Endometrial microvascular endothelial cells (primary cell): Measurements from ENCODE around the gene G6PC1. TPM values are rescaled to one million over a fixed set of nuclear protein-coding genes. Genes with fewer than 3 reads are reported as not detected.
"Not testable (repeated sequence)": the region's sequence is repeated elsewhere in the genome, so short reads cannot be mapped to it uniquely, and the experiment has no call there.

Experiments used
- in situ Hi-C: cut with HindIII; loops from 2 replicates; pipeline ENCODE4 v1.10.0; 2017; ENCODE audit warnings: low sequenced_read_pairs, low pct_unique_long_range_greater_than_20kb; ENCODE audit errors: inconsistent ontology term
- total RNA-seq: library from RNA; depleted of rRNA; stranded (reverse); fragments of >200 nt; gene quantifications from one replicate; pipeline ENCODE4 v1.2.3, GENCODE V29; 2015; ENCODE audit errors: inconsistent ontology term

The G6PC1 gene
- total RNA-seq, 1 donor from 2014 or later = not detected

DNA sequence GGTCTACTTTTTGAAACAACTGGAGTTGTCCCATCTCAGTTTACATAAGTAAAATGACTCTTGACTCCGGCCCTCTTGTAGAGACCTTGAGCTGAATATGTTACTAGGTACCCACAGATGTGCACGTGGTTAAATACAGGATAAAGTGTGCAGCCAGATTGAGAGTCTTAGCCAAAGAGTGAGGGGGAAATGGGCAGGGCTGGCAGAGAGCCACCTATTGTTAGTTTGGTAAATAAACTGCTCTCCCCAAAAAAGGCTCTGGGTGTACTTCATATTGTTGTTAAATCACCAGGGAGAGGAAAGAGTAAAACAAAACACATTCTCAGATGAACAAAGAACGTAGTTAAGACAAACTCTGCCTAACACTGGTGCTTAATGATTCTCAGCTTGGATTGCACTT is 20.3 kb downstream of the G6PC1 start:
- in situ Hi-C loops = no loop called here

GRCh38 chr17:42922294-42922693 is 21.7 kb downstream of the G6PC1 start:
- in situ Hi-C loops = no loop called here

DNA sequence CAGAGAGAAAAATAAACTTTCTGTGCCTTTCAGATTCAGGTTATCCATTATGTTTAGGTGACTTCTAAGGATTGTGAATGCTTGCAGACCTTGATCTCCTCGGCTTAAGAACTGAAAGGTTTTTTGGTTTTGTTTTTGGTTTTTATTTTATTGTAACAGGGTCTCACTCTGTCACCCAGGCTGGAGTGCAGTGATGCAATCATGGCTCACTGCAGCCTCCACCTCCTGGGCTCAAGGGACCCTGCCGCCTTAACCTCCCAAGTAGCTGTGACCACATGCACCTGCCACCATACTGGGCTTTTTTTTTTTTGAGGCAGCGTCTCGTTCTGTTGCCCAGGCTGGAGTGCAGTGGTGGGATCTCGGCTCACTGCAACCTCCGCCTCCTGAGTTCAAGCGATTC is 22.9 kb downstream of the G6PC1 start:
- in situ Hi-C loops = not testable (repeated sequence)

- in situ Hi-C loops = no loop called here
These were observed 24.3 kb downstream of the G6PC1 start for GRCh38 chr17:42924891-42925290.

- in situ Hi-C loops = no loop called here
These were observed 28.3 kb downstream of the G6PC1 start for GRCh38 chr17:42928714-42929496.

GRCh38 chr17:42929497-42929844 is 28.9 kb downstream of the G6PC1 start:
- in situ Hi-C loops = no loop called here

DNA sequence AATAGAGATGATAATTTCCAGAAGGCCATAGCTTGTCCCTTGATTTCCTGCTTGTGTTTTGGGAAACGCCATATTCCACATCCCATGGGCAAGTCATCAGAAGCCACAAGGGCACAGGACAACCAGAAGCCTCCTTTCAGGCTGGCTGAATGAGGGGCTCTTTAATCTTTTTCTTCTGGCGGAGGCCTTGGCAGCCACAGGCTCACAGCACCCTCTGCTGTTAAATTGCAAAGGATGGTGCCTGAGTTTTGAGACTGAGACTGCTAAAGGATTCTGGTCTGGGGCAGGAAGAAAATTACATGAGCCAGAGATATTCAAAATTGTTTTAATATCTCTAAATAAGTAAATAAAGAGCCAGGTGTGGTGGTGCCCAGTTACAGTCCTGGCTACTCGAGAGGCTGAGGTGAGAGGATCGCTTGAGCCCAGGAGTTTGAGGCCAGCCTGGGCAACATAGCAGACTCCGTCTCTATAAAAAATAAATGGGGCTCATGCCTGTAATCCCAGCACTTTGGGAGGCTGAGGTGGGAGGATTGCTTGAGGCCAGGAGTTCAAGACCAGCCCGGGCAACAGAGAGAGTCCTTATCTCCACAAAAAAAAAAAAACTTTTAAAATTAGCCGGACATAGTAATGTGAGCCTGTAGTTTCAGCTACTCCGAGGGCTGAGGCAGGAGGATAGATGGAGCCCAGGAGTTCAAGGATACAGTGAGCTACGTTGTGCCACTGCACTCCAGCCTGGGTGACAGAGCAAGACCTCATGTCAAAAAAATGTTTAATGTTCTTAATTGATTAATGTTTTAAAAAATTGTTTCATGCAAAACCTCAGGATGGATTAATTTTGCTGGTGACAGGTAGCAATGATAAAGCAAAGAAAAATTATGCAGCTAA is 37.4 kb downstream of the G6PC1 start:
- in situ Hi-C loops = no loop called here

DNA sequence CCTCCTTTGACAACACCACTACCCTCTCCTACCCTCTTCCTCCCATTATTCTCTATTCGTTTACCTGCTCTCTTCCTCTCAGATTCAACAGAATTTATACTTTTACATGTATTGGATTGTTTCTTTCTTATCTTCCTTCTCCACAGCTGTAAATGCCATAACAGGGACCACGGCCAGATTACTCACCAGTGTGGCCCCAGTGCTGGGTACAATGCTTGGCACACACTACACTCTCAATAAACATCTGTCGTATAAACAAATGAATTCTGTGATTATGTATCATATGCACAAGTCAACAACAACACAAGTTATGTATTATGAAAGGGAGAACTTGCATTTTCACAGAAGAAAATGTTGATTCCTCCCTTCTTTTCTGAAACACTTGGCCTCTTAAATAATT is 43.6 kb downstream of the G6PC1 start:
- in situ Hi-C loops = no loop called here

GRCh38 chr17:42946812-42947211 is 46.2 kb downstream of the G6PC1 start:
- in situ Hi-C loops = no loop called here

DNA sequence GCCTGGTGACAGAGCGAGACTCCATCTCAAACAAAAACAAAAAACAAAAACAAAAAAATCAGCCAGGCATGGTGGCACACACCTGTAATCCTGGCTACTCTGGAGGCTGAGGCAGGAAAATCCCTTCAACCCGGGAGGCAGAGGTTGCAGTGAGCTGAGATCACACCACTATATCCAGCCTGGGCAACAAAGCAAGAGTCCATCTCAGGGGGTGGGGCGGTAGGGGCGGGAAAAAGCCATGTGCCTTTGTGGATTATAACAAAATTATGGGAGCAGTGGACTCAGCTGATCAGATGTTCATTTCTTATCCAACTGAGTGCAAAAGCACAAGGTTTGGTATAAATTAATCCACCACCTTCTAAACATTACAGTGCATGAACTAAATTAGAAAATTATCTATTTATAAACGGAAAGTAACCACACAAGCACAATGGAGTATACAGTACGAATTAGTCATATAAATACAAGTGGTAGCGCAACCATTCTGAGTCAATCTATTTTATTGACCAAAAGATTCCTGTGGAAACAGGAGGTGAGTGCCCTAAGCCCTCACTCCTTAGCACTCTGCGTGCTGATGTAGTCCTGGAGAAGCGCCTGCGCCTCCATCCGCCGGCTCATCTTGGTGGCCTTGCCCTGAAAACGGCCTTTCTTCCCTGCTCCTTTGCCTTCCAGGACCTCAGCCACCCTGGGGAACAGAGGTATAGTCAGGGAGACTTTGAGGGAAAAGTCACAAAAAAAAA is 49.6 kb downstream of the G6PC1 start:
- in situ Hi-C loops = no loop called here

Other genes with a start within 250 kb of the G6PC1 start
- 7.4 TPM for gene TUBG2, start 241.5 kb upstream of the G6PC1 start, total RNA-seq
- gene PLEKHH3, start 223.8 kb upstream of the G6PC1 start, total RNA-seq = 9.6 TPM
- 1.5 TPM for gene CCR10, start 219.0 kb upstream of the G6PC1 start, total RNA-seq
- gene CNTNAP1, start 218.3 kb upstream of the G6PC1 start, total RNA-seq = 29.7 TPM
- 13.5 TPM for gene EZH1, start 155.8 kb upstream of the G6PC1 start, total RNA-seq
- 2.8 TPM for gene RAMP2, start 139.6 kb upstream of the G6PC1 start, total RNA-seq
- 70.5 TPM for gene VPS25, start 127.3 kb upstream of the G6PC1 start, total RNA-seq
- gene WNK4, start 120.2 kb upstream of the G6PC1 start, total RNA-seq = 6.5 TPM
- 79.3 TPM for gene COA3, start 102.1 kb upstream of the G6PC1 start, total RNA-seq
- gene CNTD1, start 101.9 kb upstream of the G6PC1 start, total RNA-seq = 0.37 TPM
- gene BECN1, start 76.5 kb upstream of the G6PC1 start, total RNA-seq = 109 TPM
- gene PSME3, start 67.4 kb upstream of the G6PC1 start, total RNA-seq = 163 TPM
- gene AOC2, start 56.2 kb upstream of the G6PC1 start, total RNA-seq = 0.09 TPM
- gene AOC3, start 49.6 kb upstream of the G6PC1 start, total RNA-seq = not detected
- 34.3 TPM for gene AARSD1, start 63.7 kb downstream of the G6PC1 start, total RNA-seq
- not detected for gene PTGES3L, start 79.3 kb downstream of the G6PC1 start, total RNA-seq
- 7.3 TPM for gene RUNDC1, start 79.8 kb downstream of the G6PC1 start, total RNA-seq
- gene RPL27, start 97.6 kb downstream of the G6PC1 start, total RNA-seq = 880 TPM
- gene IFI35, start 106.0 kb downstream of the G6PC1 start, total RNA-seq = 62.6 TPM
- gene VAT1, start 121.6 kb downstream of the G6PC1 start, total RNA-seq = 599 TPM
- gene RND2, start 124.4 kb downstream of the G6PC1 start, total RNA-seq = under 0.01 TPM
- 22.7 TPM for gene BRCA1, start 224.6 kb downstream of the G6PC1 start, total RNA-seq